Measurements from ENCODE around the gene PSME2. TPM values are rescaled to one million over a fixed set of nuclear protein-coding genes. Genes with fewer than 3 reads are reported as not detected.

The PSME2 gene
- total RNA-seq, 1 experiment from 2014 or later: 288 TPM

DNA sequence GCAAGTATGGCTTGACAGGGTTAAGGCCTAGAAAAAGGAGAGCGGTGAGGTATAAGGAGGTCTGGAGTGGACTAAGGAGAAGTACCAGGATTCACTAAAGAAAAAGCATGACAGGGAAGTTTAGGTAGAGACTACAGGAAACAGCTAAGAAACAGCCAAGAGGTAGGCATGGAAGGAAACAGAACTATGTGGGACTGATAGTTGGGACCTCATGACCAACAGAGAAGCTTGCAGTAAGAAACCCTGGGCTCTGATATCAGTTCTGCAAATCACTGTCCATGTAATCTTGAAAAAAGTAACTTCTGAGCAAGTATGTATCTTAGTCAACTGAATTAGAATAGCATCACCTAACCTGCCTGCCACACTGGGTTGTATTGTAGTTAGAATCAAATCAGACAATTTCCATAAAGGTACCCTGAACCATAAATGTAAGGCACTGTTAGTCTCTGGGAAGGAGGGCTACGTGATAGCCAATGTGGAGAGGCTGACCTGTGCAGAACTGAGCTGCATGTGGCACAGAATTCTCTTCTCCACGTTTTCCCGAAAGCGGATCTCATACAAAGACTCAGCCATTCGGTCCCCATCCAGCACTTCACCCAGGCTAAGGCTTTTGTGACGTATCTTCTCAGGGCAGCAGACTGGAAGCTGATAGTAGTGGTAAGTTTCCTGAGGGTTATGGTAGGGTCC, 47.9 kb upstream of the PSME2 start:
- no peak for DNase-seq
- H3K27me3 Mint-ChIP-seq (ENCODE audit: unreplicated experiment): no peaks in the 10 kb centered on the region
- peak overlapping the region; percentile 92 for H3K27ac Mint-ChIP-seq (ENCODE audit: unreplicated experiment)
- no peaks in the 10 kb centered on the region for H3K9me3 Mint-ChIP-seq (ENCODE audit: low read depth, unreplicated experiment)
- H3K4me3 Mint-ChIP-seq (ENCODE audit: low read depth, unreplicated experiment): peak overlapping the region; percentile 88
- H3K4me1 Mint-ChIP-seq (ENCODE audit: low read depth, unreplicated experiment): peaks cover 12% of the 10 kb centered on the region
- TF ChIP-seq CTCF (IDR thresholded peaks at IDR 0.05; ENCODE audit: unreplicated experiment): no peak
- H3K36me3 Mint-ChIP-seq (ENCODE audit: insufficient read depth, unreplicated experiment): peaks cover 63% of the 10 kb centered on the region
- TSS peak; percentile 57 for BruUV-seq (replicated peaks)
- intact Hi-C loops (cut with micrococcal nuclease; ENCODE audit: unreplicated experiment): no loop called here
- CTCF ChIA-PET: no interaction called here

DNA sequence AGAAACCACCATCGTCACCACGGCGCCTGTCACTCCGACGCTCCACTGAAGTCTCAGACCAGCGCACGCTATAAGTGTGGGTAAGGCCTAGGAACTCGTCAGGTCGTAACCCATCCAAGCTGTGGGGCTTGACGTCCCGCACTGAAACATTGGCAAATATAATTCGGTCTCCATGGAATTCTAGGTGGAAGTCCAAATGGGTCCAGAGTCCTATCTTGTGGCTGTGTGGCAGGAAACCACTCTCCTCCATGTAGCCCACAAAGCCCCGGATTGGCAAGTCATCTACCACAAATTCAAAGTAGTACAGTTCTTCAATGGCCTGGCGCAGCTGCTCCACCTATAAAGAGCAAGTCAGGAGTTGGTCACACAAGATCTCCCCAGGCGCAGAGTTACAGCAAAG, 46.5 kb upstream of the PSME2 start:
- intact Hi-C loops (cut with micrococcal nuclease; ENCODE audit: unreplicated experiment): no loop called here
- DNase-seq: no peak
- no TSS peak for BruUV-seq (replicated peaks)
- CTCF ChIA-PET: no interaction called here
- peaks cover 18% of the 10 kb centered on the region for H3K4me1 Mint-ChIP-seq (ENCODE audit: low read depth, unreplicated experiment)
- H3K36me3 Mint-ChIP-seq (ENCODE audit: insufficient read depth, unreplicated experiment): peaks cover 66% of the 10 kb centered on the region
- H3K4me3 Mint-ChIP-seq (ENCODE audit: low read depth, unreplicated experiment): no peak overlapping the region
- TF ChIP-seq CTCF (IDR thresholded peaks at IDR 0.05; ENCODE audit: unreplicated experiment): no peak
- no peak overlapping the region for H3K27ac Mint-ChIP-seq (ENCODE audit: unreplicated experiment)
- H3K9me3 Mint-ChIP-seq (ENCODE audit: low read depth, unreplicated experiment): no peaks in the 10 kb centered on the region
- no peaks in the 10 kb centered on the region for H3K27me3 Mint-ChIP-seq (ENCODE audit: unreplicated experiment)

DNA sequence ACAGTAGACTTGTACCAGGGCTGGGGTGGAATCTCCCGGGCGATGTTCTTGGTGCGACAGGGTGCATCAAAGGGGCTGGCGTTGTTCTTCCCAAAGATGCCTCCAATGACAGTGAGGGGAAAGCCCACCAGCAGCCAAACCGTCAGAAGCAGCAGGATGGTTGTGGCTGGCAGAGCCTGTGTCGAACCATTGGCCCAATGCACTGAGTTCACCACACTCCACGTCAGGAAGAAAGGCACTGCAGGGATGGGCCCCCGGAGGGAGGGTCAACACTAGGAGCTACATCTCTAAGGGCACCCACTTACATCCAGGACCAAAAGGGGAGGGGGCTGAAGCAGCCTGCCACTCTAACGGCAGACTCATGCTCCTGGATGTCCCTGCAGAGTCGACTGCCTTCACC, 44.0 kb upstream of the PSME2 start:
- TF ChIP-seq CTCF (IDR thresholded peaks at IDR 0.05; ENCODE audit: unreplicated experiment): no peak
- BruUV-seq (replicated peaks): no TSS peak
- Mint-ChIP-seq H3K9me3 (ENCODE audit: low read depth, unreplicated experiment) (no peaks in the 10 kb centered on the region), H3K27ac (ENCODE audit: unreplicated experiment) (peak overlapping the region; percentile 76), H3K4me1 (ENCODE audit: low read depth, unreplicated experiment) (peaks cover 30% of the 10 kb centered on the region), H3K36me3 (ENCODE audit: insufficient read depth, unreplicated experiment) (peaks cover 70% of the 10 kb centered on the region), H3K4me3 (ENCODE audit: low read depth, unreplicated experiment) (no peak overlapping the region), H3K27me3 (ENCODE audit: unreplicated experiment) (no peaks in the 10 kb centered on the region)
- intact Hi-C loops (cut with micrococcal nuclease; ENCODE audit: unreplicated experiment): no loop called here
- no peak for DNase-seq
- CTCF ChIA-PET: no interaction called here

- BruUV-seq (replicated peaks): no TSS peak
- peaks cover 30% of the 10 kb centered on the region for H3K4me1 Mint-ChIP-seq (ENCODE audit: low read depth, unreplicated experiment)
- no peak for TF ChIP-seq CTCF (IDR thresholded peaks at IDR 0.05; ENCODE audit: unreplicated experiment)
- peaks cover 65% of the 10 kb centered on the region for H3K36me3 Mint-ChIP-seq (ENCODE audit: insufficient read depth, unreplicated experiment)
- no peak overlapping the region for H3K4me3 Mint-ChIP-seq (ENCODE audit: low read depth, unreplicated experiment)
- peak overlapping the region; percentile 76 for H3K27ac Mint-ChIP-seq (ENCODE audit: unreplicated experiment)
- CTCF ChIA-PET: no interaction called here
- no peaks in the 10 kb centered on the region for H3K9me3 Mint-ChIP-seq (ENCODE audit: low read depth, unreplicated experiment)
- H3K27me3 Mint-ChIP-seq (ENCODE audit: unreplicated experiment): no peaks in the 10 kb centered on the region
- DNase-seq: no peak
- intact Hi-C loops (cut with micrococcal nuclease; ENCODE audit: unreplicated experiment): no loop called here
Observed at GRCh38 chr14:24189460-24189859, 43.0 kb upstream of the PSME2 start.
